ENCODE measurements around the gene DET1. TPM values are rescaled to one million over a fixed set of nuclear protein-coding genes. Genes with fewer than 3 reads are reported as not detected.

Gene DET1
- total RNA-seq, 1 experiment from 2014 or later = 5.2 TPM

- Histone ChIP-seq H3K27me3 (ENCODE audit: control insufficient read depth, insufficient read depth, low read length) (no peaks in the 10 kb centered on the region), H3K4me1 (ENCODE audit: control insufficient read depth, insufficient read depth, low read length) (no peaks in the 10 kb centered on the region), H3K4me3 (ENCODE audit: low read depth in 2 of 2, low read length in 2 of 2) (no peak overlapping the region), H3K36me3 (ENCODE audit: control insufficient read depth, insufficient read depth, low read length) (no peaks in the 10 kb centered on the region), H3K27ac (ENCODE audit: low read length) (no peak overlapping the region), H3K9me3 (ENCODE audit: control insufficient read depth, insufficient read depth, low read depth, low read length) (no peaks in the 10 kb centered on the region)
- intact Hi-C loops (cut with micrococcal nuclease; ENCODE audit: unreplicated experiment) (loop anchor here (10.0 kb wide), 1 partner anchor 345 kb away; no protein-coding TSS in a partner anchor), in situ Hi-C loops (cut with HindIII; ENCODE audit: low pct_unique_long_range_greater_than_20kb, low sequenced_read_pairs) (no loop called here)
- TF ChIP-seq REST (IDR thresholded peaks at IDR 0.05; ENCODE audit: insufficient read depth in 1 of 2, low read depth in 2 of 2, low read length in 1 of 2) = peak; percentile 55 to 73; a peak in 3 of 4 replicates
- TF ChIP-seq CTCF (IDR thresholded peaks at IDR 0.05) = no peak
- ChIA-PET CTCF (no interaction called here), POLR2A (no interaction called here)
- peak; percentile 46; the same call in 1 of the 2 replicates for ATAC-seq
- no peak for DNase-seq (ENCODE audit: low read depth, low spot score)
- no TSS peak for BruUV-seq (replicated peaks)
Observed at GRCh38 chr15:88489321-88489720, 57.2 kb downstream of the DET1 start.

GRCh38 chr15:88487796-88488523 lies 58.5 kb downstream of the DET1 start:
- in situ Hi-C loops (cut with HindIII; ENCODE audit: low pct_unique_long_range_greater_than_20kb, low sequenced_read_pairs) = no loop called here
- CTCF ChIA-PET = no interaction called here
- DNase-seq (ENCODE audit: low read depth, low spot score) (no peak), ATAC-seq (no peak)
- no peak overlapping the region for H3K27ac ChIP-seq (ENCODE audit: low read length)
- H3K4me3 ChIP-seq (ENCODE audit: low read depth in 2 of 2, low read length in 2 of 2) = no peak overlapping the region
- TF ChIP-seq REST (IDR thresholded peaks at IDR 0.05; ENCODE audit: insufficient read depth in 1 of 2, low read depth in 2 of 2, low read length in 1 of 2) (no peak), TCF7L2 (IDR thresholded peaks at IDR 0.05; ENCODE audit: low read depth, low read length) (no peak), POLR2AphosphoS5 (IDR thresholded peaks at IDR 0.05; ENCODE audit: low read depth, low read length) (no peak), CTCF (IDR thresholded peaks at IDR 0.05) (no peak), SIN3A (IDR thresholded peaks at IDR 0.05; ENCODE audit: borderline replicate concordance, insufficient read depth, low read depth, low read length) (no peak)
- H3K27me3 ChIP-seq (ENCODE audit: control insufficient read depth, insufficient read depth, low read length) = no peaks in the 10 kb centered on the region
- intact Hi-C loops (cut with micrococcal nuclease; ENCODE audit: unreplicated experiment) = loop anchor here (10.0 kb wide), 1 partner anchor 347 kb away; no protein-coding TSS in a partner anchor
- no peaks in the 10 kb centered on the region for H3K9me3 ChIP-seq (ENCODE audit: control insufficient read depth, insufficient read depth, low read depth, low read length)
- no peaks in the 10 kb centered on the region for H3K36me3 ChIP-seq (ENCODE audit: control insufficient read depth, insufficient read depth, low read length)
- POLR2A ChIA-PET = no interaction called here
- H3K4me1 ChIP-seq (ENCODE audit: control insufficient read depth, insufficient read depth, low read length) = no peaks in the 10 kb centered on the region
- no TSS peak for BruUV-seq (replicated peaks)
